HUES6 (cell line): ENCODE measurements around the gene BST2.
"Not testable (repeated sequence)": the region's sequence is repeated elsewhere in the genome, so short reads cannot be mapped to it uniquely, and the experiment has no call there.

Experiments
- H3K27ac ChIP-seq: 2 replicates; pipeline ENCODE4 v1.7.0; 2013; ENCODE audit warnings: low read depth, mild to moderate bottlenecking, low read length, inconsistent platforms
- H3K27me3 ChIP-seq: 2 replicates; pipeline ENCODE4 v1.6.1; 2013; ENCODE audit warnings: low read length; ENCODE audit not compliant: control insufficient read depth, insufficient read depth
- H3K36me3 ChIP-seq: 2 replicates; pipeline ENCODE4 v1.6.1; 2013; ENCODE audit warnings: low read length; ENCODE audit not compliant: control insufficient read depth, insufficient read depth
- H3K4me1 ChIP-seq: 2 replicates; pipeline ENCODE4 v1.6.1; 2013; ENCODE audit warnings: low read length; ENCODE audit not compliant: control insufficient read depth, insufficient read depth
- H3K4me3 ChIP-seq: 2 replicates; pipeline ENCODE4 v1.5.1; 2013; ENCODE audit warnings: low read depth, low read length
- H3K9ac ChIP-seq: one replicate; pipeline ENCODE4 v1.6.1; 2013; ENCODE audit warnings: mild to moderate bottlenecking, low read length
- H3K9me3 ChIP-seq: 2 replicates; pipeline ENCODE4 v1.6.1; 2013; ENCODE audit warnings: low read depth, low read length; ENCODE audit not compliant: control insufficient read depth, insufficient read depth

The BST2 gene

GRCh38 chr19:17385878-17386611, 19.4 kb downstream of the BST2 start:
- Histone ChIP-seq H3K4me1 (peaks cover 8% of the 10 kb centered on the region), H3K27me3 (peaks cover 4% of the 10 kb centered on the region), H3K9me3 (peaks cover 12% of the 10 kb centered on the region; the same call in 1 of the 2 replicates), H3K9ac (no peak overlapping the region), H3K27ac (no peak overlapping the region), H3K4me3 (no peak overlapping the region), H3K36me3 (no peaks in the 10 kb centered on the region)

GRCh38 chr19:17380426-17381138, 24.8 kb downstream of the BST2 start:
- no peaks in the 10 kb centered on the region for H3K36me3 ChIP-seq
- H3K27ac ChIP-seq, result no peak overlapping the region
- H3K4me3 ChIP-seq, result no peak overlapping the region
- H3K9ac ChIP-seq, result no peak overlapping the region
- H3K27me3 ChIP-seq, result no peaks in the 10 kb centered on the region
- peaks cover 7% of the 10 kb centered on the region for H3K9me3 ChIP-seq
- H3K4me1 ChIP-seq, result peaks cover 21% of the 10 kb centered on the region

GRCh38 chr19:17379221-17379631, 26.2 kb downstream of the BST2 start:
- no peak overlapping the region for H3K27ac ChIP-seq
- no peak overlapping the region for H3K4me3 ChIP-seq
- H3K36me3 ChIP-seq, result no peaks in the 10 kb centered on the region
- no peaks in the 10 kb centered on the region for H3K27me3 ChIP-seq
- H3K9me3 ChIP-seq, result peaks cover 7% of the 10 kb centered on the region
- no peak overlapping the region for H3K9ac ChIP-seq
- H3K4me1 ChIP-seq, result peaks cover 21% of the 10 kb centered on the region

- Histone ChIP-seq H3K27ac (no peak overlapping the region), H3K36me3 (no peaks in the 10 kb centered on the region), H3K27me3 (no peaks in the 10 kb centered on the region), H3K4me1 (peaks cover 21% of the 10 kb centered on the region), H3K4me3 (no peak overlapping the region), H3K9me3 (peaks cover 7% of the 10 kb centered on the region), H3K9ac (no peak overlapping the region)
Measured at GRCh38 chr19:17378271-17378670, 27.2 kb downstream of the BST2 start.

- no peak within 1 kb of the TSS for H3K27ac ChIP-seq
Measured at GRCh38 chr19:17376935-17377600, 28.4 kb downstream of the BST2 start, which contains the start of gene PLVAP. Gene PLVAP, minus strand, starts transcription at chr19:17377342. Its CDS starts 54 bp downstream, at chr19:17377288.

GRCh38 chr19:17370026-17370587, 35.3 kb downstream of the BST2 start:
- Histone ChIP-seq H3K36me3 (no peaks in the 10 kb centered on the region), H3K9me3 (no peaks in the 10 kb centered on the region), H3K27ac (no peak overlapping the region), H3K27me3 (no peaks in the 10 kb centered on the region), H3K4me1 (no peaks in the 10 kb centered on the region; the same call in 1 of the 2 replicates), H3K9ac (no peak overlapping the region), H3K4me3 (no peak overlapping the region)

More at GRCh38 chr19:17376935-17377600, 28.4 kb downstream of the BST2 start, which contains the start of gene PLVAP:
- H3K9ac ChIP-seq, result no peak within 1 kb of the TSS
- H3K9me3 ChIP-seq, result peaks cover 7% of the 10 kb centered on the region
- H3K27me3 ChIP-seq, result no peaks in the 10 kb centered on the region
- H3K4me3 ChIP-seq, result no peak within 1 kb of the TSS
- no peaks in the 10 kb centered on the region for H3K36me3 ChIP-seq
- H3K4me1 ChIP-seq, result peaks cover 13% of the 10 kb centered on the region

- Histone ChIP-seq H3K27me3 (no peaks in the 10 kb centered on the region), H3K4me3 (no peak overlapping the region), H3K36me3 (no peaks in the 10 kb centered on the region), H3K9ac (no peak overlapping the region), H3K4me1 (no peaks in the 10 kb centered on the region; the same call in 1 of the 2 replicates), H3K27ac (no peak overlapping the region), H3K9me3 (no peaks in the 10 kb centered on the region)
Measured at GRCh38 chr19:17365361-17365760, 40.1 kb downstream of the BST2 start.

GRCh38 chr19:17363852-17364605, 41.4 kb downstream of the BST2 start:
- H3K27me3 ChIP-seq, H3K27ac ChIP-seq, H3K36me3 ChIP-seq, H3K4me1 ChIP-seq, H3K9ac ChIP-seq, H3K4me3 ChIP-seq, H3K9me3 ChIP-seq: not testable (repeated sequence)

GRCh38 chr19:17359905-17360800, 45.3 kb downstream of the BST2 start:
- H3K27me3 ChIP-seq, result no peaks in the 10 kb centered on the region
- no peak overlapping the region for H3K9ac ChIP-seq
- no peak overlapping the region for H3K27ac ChIP-seq
- no peaks in the 10 kb centered on the region; the same call in 1 of the 2 replicates for H3K4me1 ChIP-seq
- no peak overlapping the region for H3K4me3 ChIP-seq
- H3K36me3 ChIP-seq, result no peaks in the 10 kb centered on the region
- H3K9me3 ChIP-seq, result no peaks in the 10 kb centered on the region
